H1 (cell line): ENCODE measurements around the gene PPP2R2C. TPM values are rescaled to one million over a fixed set of nuclear protein-coding genes. Genes with fewer than 3 reads are reported as not detected.

Experiments used
- CTCF ChIA-PET: fragments of 300-600 bp; sonication (Branson Sonifier 250); formaldehyde crosslinking; loops from one replicate; lab custom pipeline; 2021; ENCODE audit not compliant: partially characterized antibody; lab: Charles Lee
- POLR2A ChIA-PET: fragments of 300-600 bp; sonication (Branson Sonifier 250); formaldehyde crosslinking; loops from one replicate; lab custom pipeline; 2021; ENCODE audit warnings: inconsistent platforms; ENCODE audit not compliant: partially characterized antibody; lab: Charles Lee
- DNase-seq, 2 experiments: peaks; one replicate each; pipeline versions ENCODE4 v3.0.0 to v3.0.0-alpha.2; 2010 to 2022; ENCODE audit warnings: low spot score in 2 of 2, low read depth in 1 of 2, mixed read lengths in 1 of 2
- FAIRE-seq: peaks from 2 replicates; lab custom pipeline; 2011; peaks lifted over from hg19 to GRCh38; lab: Jason Lieb, UNC
- H2AFZ ChIP-seq: 2 replicates; pipeline ENCODE4 v1.8.1; 2012; ENCODE audit warnings: low read length, inconsistent platforms
- H2AK5ac ChIP-seq: 2 replicates; pipeline ENCODE4 v1.6.1; 2013; ENCODE audit warnings: low read depth, low read length
- H2BK120ac ChIP-seq: replicated peaks from 2 replicates; pipeline ENCODE3; 2013; ENCODE audit warnings: low read depth, low read length, inconsistent platforms
- H2BK12ac ChIP-seq: 2 replicates; pipeline ENCODE4 v1.6.1; 2013; ENCODE audit warnings: low read depth, low read length
- H2BK15ac ChIP-seq: 2 replicates; pipeline ENCODE4 v1.6.1; 2013; ENCODE audit warnings: low read length
- H2BK20ac ChIP-seq: 2 replicates; pipeline ENCODE4 v1.6.1; 2013; ENCODE audit warnings: low read length
- H2BK5ac ChIP-seq: 2 replicates; pipeline ENCODE4 v1.6.1; 2013; ENCODE audit warnings: low read depth, low read length
- H3K14ac ChIP-seq: 2 replicates; pipeline ENCODE4 v1.6.1; 2013; ENCODE audit warnings: inconsistent platforms; ENCODE audit not compliant: insufficient read length
- H3K18ac ChIP-seq: 2 replicates; pipeline ENCODE4 v1.6.1; 2013; ENCODE audit warnings: low read length; ENCODE audit errors: extremely low read depth
- H3K23ac ChIP-seq: 2 replicates; pipeline ENCODE4 v1.6.1; 2013; ENCODE audit warnings: inconsistent platforms; ENCODE audit not compliant: insufficient read length
- H3K23me2 ChIP-seq: 2 replicates; pipeline ENCODE4 v1.6.1; 2013; ENCODE audit warnings: low read depth, low read length
- H3K27ac ChIP-seq: 2 replicates; pipeline ENCODE4 v1.6.1; 2011; ENCODE audit warnings: low read depth, low read length, inconsistent platforms
- H3K27me3 ChIP-seq, 4 experiments: replicated peaks in 1 of 4; 1 replicate in 1 of 4; 2 replicates in 3 of 4; pipeline versions ENCODE4 v1.6.1 to v1.8.1; 2011 to 2013; ENCODE audit warnings: low read length in 3 of 4, mild to moderate bottlenecking in 3 of 4, inconsistent platforms in 2 of 4, mixed read lengths in 2 of 4, moderate library complexity in 1 of 4; ENCODE audit not compliant: control insufficient read depth in 3 of 4, insufficient read depth in 3 of 4; ENCODE audit errors: extremely low read depth in 1 of 4
- H3K36me3 ChIP-seq, 4 experiments: 2 replicates each; pipeline versions ENCODE4 v1.6.1 to v1.8.1; 2011 to 2013; ENCODE audit warnings: mild to moderate bottlenecking in 4 of 4, low read length in 3 of 4, moderate library complexity in 2 of 4, control low read depth in 1 of 4, inconsistent platforms in 1 of 4; ENCODE audit not compliant: insufficient read depth in 4 of 4, control insufficient read depth in 2 of 4
- H3K4ac ChIP-seq: replicated peaks from 2 replicates; pipeline ENCODE3; 2013; ENCODE audit warnings: low read length, low read depth, mixed read lengths, inconsistent platforms; ENCODE audit not compliant: insufficient read length
- H3K4me1 ChIP-seq, 4 experiments: replicated peaks in 1 of 4; 1 replicate in 1 of 4; 2 replicates in 3 of 4; pipeline versions ENCODE4 v1.6.1 to v1.8.1; 2011 to 2013; ENCODE audit warnings: low read length in 3 of 4, inconsistent platforms in 2 of 4, mixed read lengths in 1 of 4; ENCODE audit not compliant: insufficient read depth in 4 of 4, control insufficient read depth in 3 of 4
- H3K4me2 ChIP-seq, 2 experiments: 2 replicates each; pipeline versions ENCODE4 v1.6.1 to v1.8.1; 2011 to 2013; ENCODE audit warnings: low read depth in 2 of 2, low read length in 2 of 2, control low read depth in 1 of 2, inconsistent platforms in 1 of 2, mild to moderate bottlenecking in 1 of 2; ENCODE audit not compliant: insufficient read depth in 1 of 2
- H3K4me3 ChIP-seq, 4 experiments: fragments of 200-600, 300-600 bp in 1 of 4; sonication (generic), shearing (Covaris generic), sonication (Bioruptor Twin) in 1 of 4; 2 replicates each; pipeline versions ENCODE4 v1.5.1 to v1.8.1; 2011 to 2016; ENCODE audit warnings: low read length in 4 of 4, low read depth in 3 of 4, control low read depth in 2 of 4, inconsistent platforms in 2 of 4, mild to moderate bottlenecking in 2 of 4, mixed read lengths in 1 of 4, moderate library complexity in 1 of 4; ENCODE audit not compliant: insufficient read depth in 2 of 4; ENCODE audit errors: extremely low read depth in 1 of 4
- H3K56ac ChIP-seq: replicated peaks from 2 replicates; pipeline ENCODE3; 2013; ENCODE audit warnings: low read depth, mild to moderate bottlenecking, mixed read lengths, low read length, inconsistent platforms; ENCODE audit not compliant: insufficient read length
- H3K79me1 ChIP-seq: 2 replicates; pipeline ENCODE4 v1.6.1; 2013; ENCODE audit warnings: low read depth, low read length, control low read depth
- H3K79me2 ChIP-seq, 2 experiments: 2 replicates each; pipeline versions ENCODE4 v1.6.1 to v1.8.1; 2012 to 2013; ENCODE audit warnings: low read length in 2 of 2, mild to moderate bottlenecking in 2 of 2, inconsistent platforms in 1 of 2; ENCODE audit not compliant: insufficient read depth in 2 of 2, control insufficient read depth in 1 of 2
- H3K9ac ChIP-seq, 4 experiments: replicated peaks in 1 of 4; 1 replicate in 1 of 4; 2 replicates in 3 of 4; pipeline versions ENCODE4 v1.6.1 to v1.8.1; 2011 to 2013; ENCODE audit warnings: low read depth in 3 of 4, low read length in 3 of 4, control low read depth in 2 of 4, mild to moderate bottlenecking in 2 of 4, moderate library complexity in 2 of 4, inconsistent platforms in 1 of 4; ENCODE audit errors: extremely low read depth in 1 of 4
- H3K9me3 ChIP-seq, 2 experiments: 2 replicates each; pipeline versions ENCODE4 v1.6.1 to v1.8.1; 2012 to 2013; ENCODE audit warnings: mild to moderate bottlenecking in 2 of 2, moderate library complexity in 2 of 2, control low read depth in 1 of 2, inconsistent platforms in 1 of 2, low read depth in 1 of 2, low read length in 1 of 2, mixed read lengths in 1 of 2; ENCODE audit not compliant: insufficient read depth in 2 of 2
- H4K20me1 ChIP-seq, 2 experiments: replicated peaks in 1 of 2; 2 replicates each; pipeline versions ENCODE3 to v1.8.1; 2011 to 2013; ENCODE audit warnings: inconsistent platforms in 2 of 2, low read length in 2 of 2, mild to moderate bottlenecking in 1 of 2; ENCODE audit not compliant: insufficient read depth in 2 of 2, control insufficient read depth in 1 of 2
- H4K5ac ChIP-seq: 2 replicates; pipeline ENCODE4 v1.6.1; 2013; ENCODE audit warnings: low read length, low read depth, mixed read lengths, inconsistent platforms; ENCODE audit not compliant: insufficient read length
- H4K8ac ChIP-seq: 2 replicates; pipeline ENCODE4 v1.8.0; 2013; ENCODE audit warnings: mild to moderate bottlenecking, moderate library complexity, low read length, inconsistent platforms; ENCODE audit not compliant: insufficient read depth; ENCODE audit errors: extremely low read depth
- H4K91ac ChIP-seq: replicated peaks from 2 replicates; pipeline ENCODE3; 2013; ENCODE audit warnings: low read length, mixed read lengths, inconsistent platforms; ENCODE audit not compliant: insufficient read length
- BACH1 ChIP-seq: IDR thresholded peaks from 2 replicates; pipeline ENCODE4 v1.6.1; 2012; ENCODE audit warnings: low read length, improper control_type of control experiment
- BRCA1 ChIP-seq: IDR thresholded peaks from 2 replicates; pipeline ENCODE4 v1.6.1; 2012; ENCODE audit warnings: low read depth, low read length, improper control_type of control experiment
- CEBPB ChIP-seq: IDR thresholded peaks from 2 replicates; pipeline ENCODE4 v1.6.1; 2012; ENCODE audit warnings: low read depth, low read length
- CHD1 ChIP-seq: IDR thresholded peaks from 2 replicates; pipeline ENCODE4 v1.6.1; 2012; ENCODE audit warnings: low read depth, low read length, improper control_type of control experiment
- CTBP2 ChIP-seq: IDR thresholded peaks from 2 replicates; pipeline ENCODE4 v1.7.0; 2011; ENCODE audit warnings: borderline replicate concordance, mild to moderate bottlenecking, moderate library complexity, mixed read lengths, low read length; ENCODE audit not compliant: insufficient read depth, insufficient read length
- EZH2 ChIP-seq: fragments of 200-600 bp; sonication (generic); IDR thresholded peaks from 2 replicates; pipeline ENCODE4 v1.7.1; 2012; ENCODE audit warnings: low read depth, mild to moderate bottlenecking, moderate library complexity, low read length, inconsistent platforms; ENCODE audit not compliant: severe bottlenecking
- GABPA ChIP-seq: IDR thresholded peaks from 2 replicates; pipeline ENCODE4 v1.6.1; 2011; ENCODE audit warnings: mild to moderate bottlenecking, low read length, moderate library complexity, borderline replicate concordance; ENCODE audit not compliant: insufficient read depth
- KDM1A ChIP-seq: fragments of 200-600, 300-600 bp; sonication (generic); IDR thresholded peaks from 2 replicates; pipeline ENCODE4 v1.7.1; 2016; ENCODE audit warnings: mild to moderate bottlenecking, low read length, borderline replicate concordance
- PHF8 ChIP-seq: fragments of 200-600 bp; sonication (generic); conservative IDR thresholded peaks from 2 replicates; pipeline ENCODE4 v1.7.1; 2012; ENCODE audit warnings: low read depth, mild to moderate bottlenecking, inconsistent platforms, low read length, moderate library complexity
- POLR2AphosphoS5 ChIP-seq: IDR thresholded peaks from 2 replicates; pipeline ENCODE4 v1.6.1; 2011; ENCODE audit warnings: low read depth, low read length
- POU5F1 ChIP-seq: IDR thresholded peaks from 2 replicates; pipeline ENCODE4 v1.6.1; 2011; ENCODE audit warnings: low read depth, mild to moderate bottlenecking, low read length, moderate library complexity
- RBBP5 ChIP-seq: IDR thresholded peaks from 2 replicates; pipeline ENCODE4 v1.7.1; 2012; ENCODE audit warnings: low read depth, mild to moderate bottlenecking, inconsistent platforms, low read length, moderate library complexity, borderline replicate concordance
- SIRT6 ChIP-seq: IDR thresholded peaks from one replicate; pipeline ENCODE4 v1.7.1; 2012; ENCODE audit warnings: low read length, inconsistent platforms
- SP2 ChIP-seq: IDR thresholded peaks from 2 replicates; pipeline ENCODE4 v1.6.1; 2012; ENCODE audit warnings: mild to moderate bottlenecking, low read length, inconsistent platforms
- TCF12 ChIP-seq: IDR thresholded peaks from 2 replicates; pipeline ENCODE4 v1.6.1; 2011; ENCODE audit warnings: low read depth, mild to moderate bottlenecking, low read length
- YY1 ChIP-seq: IDR thresholded peaks from 2 replicates; pipeline ENCODE4 v1.6.1; 2011; ENCODE audit warnings: low read depth, mild to moderate bottlenecking, low read length
- WGBS, 2 experiments: shearing (Covaris generic) in 1 of 2; methylation state at CpG; one replicate each; pipeline versions ENCODE4 v1.1.6 to v1.1.7; 2013 to 2015; ENCODE audit warnings: low lambda C conversion rate in 2 of 2, mixed read lengths in 2 of 2, inconsistent platforms in 1 of 2, low coverage in 1 of 2, missing lambda C conversion rate in 1 of 2; ENCODE audit not compliant: insufficient replicate concordance in 2 of 2, insufficient coverage in 1 of 2, insufficient read length in 1 of 2; ENCODE audit errors: extremely low coverage in 1 of 2, missing lambda C conversion rate in 1 of 2; 5-methylcytosine and 5-hydroxymethylcytosine counted together
- polyA plus RNA-seq, 7 experiments: library from polyadenylated mRNA; depleted of rRNA in 3 of 7; stranded (reverse) in 5 of 7; unstranded in 2 of 7; fragments of >200 nt in 5 of 7; fragments of 200-250 nt in 2 of 7; gene quantifications; 1 replicate in 5 of 7; 2 replicates in 1 of 7; 4 replicates in 1 of 7; pipeline versions ENCODE4 v1.2.1 to v1.2.3, GENCODE V29; 2011 to 2013; ENCODE audit warnings: missing spikeins in 2 of 7, mixed read lengths in 2 of 7
- total RNA-seq: library from RNA; stranded (reverse); fragmentation: NEBNext Ultra II Directional; extraction: Animal tissue kit (Norgen Biotek cat#: 25700); gene quantifications from 2 replicates; pipeline ENCODE4 v1.2.1, GENCODE V29; 2021

The PPP2R2C gene
- total and polyA plus RNA-seq, 2 of the 8 experiments (the other 6 are each of a cell fraction or from before 2014, with no cell fraction given): 6.4 TPM

- no peak overlapping the region for H4K5ac ChIP-seq
- FAIRE-seq: no peak
- 88% methylated on average over 5 of the region's 5 CpGs; no CpG with 5 or more reads in 1 of the 2 experiments for WGBS, 2 experiments
- TF ChIP-seq POLR2AphosphoS5: no peak
- no peak for TF ChIP-seq SP2
- no peak for TF ChIP-seq BACH1
- TF ChIP-seq CEBPB: no peak
- no peak for TF ChIP-seq YY1
- TF ChIP-seq KDM1A: no peak
- TF ChIP-seq CHD1: no peak
- TF ChIP-seq GABPA: no peak
- TF ChIP-seq POU5F1: no peak
- TF ChIP-seq CTBP2: no peak
- no peak for TF ChIP-seq EZH2
- TF ChIP-seq PHF8: no peak
- no peak for TF ChIP-seq RBBP5
- TF ChIP-seq TCF12: no peak
- no peak for TF ChIP-seq SIRT6
- TF ChIP-seq BRCA1: no peak
These were observed 101.1 kb downstream of the PPP2R2C start for GRCh38 chr4:6371271-6371670.

More at GRCh38 chr4:6371271-6371670, 101.1 kb downstream of the PPP2R2C start:
- Histone ChIP-seq H3K27me3 (no peaks in the 10 kb centered on the region), H2BK5ac (no peak overlapping the region), H3K4ac (no peak overlapping the region), H2BK20ac (no peak overlapping the region), H3K56ac (no peak overlapping the region), H3K36me3 (no peaks in the 10 kb centered on the region), H3K18ac (no peak overlapping the region), H3K9me3 (no peaks in the 10 kb centered on the region), H3K14ac (no peak overlapping the region), H3K23me2 (no peaks in the 10 kb centered on the region), H3K4me1 (peaks cover 2 to 14% (median 7%) of the 10 kb centered on the region in 4 experiments; a peak in 5 of 7 replicates), H3K79me2 (no peaks in the 10 kb centered on the region), H2BK15ac (no peak overlapping the region), H2AK5ac (no peak overlapping the region), H2BK12ac (no peak overlapping the region), H4K91ac (no peak overlapping the region), H3K4me3 (no peak overlapping the region), H2AFZ (no peak overlapping the region), H2BK120ac (no peak overlapping the region), H4K20me1 (peaks cover 2 to 12% of the 10 kb centered on the region in 2 experiments), H3K4me2 (no peak overlapping the region), H3K9ac (no peak overlapping the region), H3K79me1 (no peaks in the 10 kb centered on the region), H3K23ac (no peak overlapping the region), H4K8ac (no peak overlapping the region; the same call in 1 of the 2 replicates), H3K27ac (no peak overlapping the region)
- ChIA-PET POLR2A (no interaction called here), CTCF (interaction anchor here (0.6 to 8.1 kb wide), 7 partner anchors 9 to 332 kb away, joined by 3 to 46 read pairs (median 3); no protein-coding TSS in a partner anchor)
- DNase-seq: no peak
